Measurements from ENCODE around the gene CENPVL2.
"Not testable (repeated sequence)": the region's sequence is repeated elsewhere in the genome, so short reads cannot be mapped to it uniquely, and the experiment has no call there.

CENPVL2 gene

GRCh38 chrX:51682720-51683062 is at the start of gene CENPVL2:
Gene CENPVL2, minus strand, starts transcription at chrX:51682831. Its CDS starts 0 bp downstream, at chrX:51682831.
- DNase-seq (ENCODE audit: low spot score) = not testable (repeated sequence)

- DNase-seq (ENCODE audit: low spot score) = no peak
Measured at GRCh38 chrX:51728202-51728601, 45.6 kb upstream of the CENPVL2 start.

GRCh38 chrX:51712943-51713647 is 30.5 kb upstream of the CENPVL2 start:
- not testable (repeated sequence) for DNase-seq (ENCODE audit: low spot score)

- not testable (repeated sequence) for DNase-seq (ENCODE audit: low spot score)
Measured at GRCh38 chrX:51710277-51711164, 27.9 kb upstream of the CENPVL2 start, which contains the start of gene CENPVL1. Gene CENPVL1, plus strand, starts transcription at chrX:51710512. Its CDS starts 0 bp downstream, at chrX:51710512.

- DNase-seq (ENCODE audit: low spot score) = no peak
Measured at GRCh38 chrX:51697397-51697796, 14.8 kb upstream of the CENPVL2 start.

- DNase-seq (ENCODE audit: low spot score) = no peak
Measured at GRCh38 chrX:51694254-51694653, 11.6 kb upstream of the CENPVL2 start.

GRCh38 chrX:51681808-51682719 is 567 bp downstream of the CENPVL2 start:
- not testable (repeated sequence) for DNase-seq (ENCODE audit: low spot score)

GRCh38 chrX:51679689-51680433 is 2.8 kb downstream of the CENPVL2 start:
- not testable (repeated sequence) for DNase-seq (ENCODE audit: low spot score)

GRCh38 chrX:51665981-51666380 is 16.6 kb downstream of the CENPVL2 start:
- DNase-seq (ENCODE audit: low spot score) = no peak

GRCh38 chrX:51643377-51643776 is 39.3 kb downstream of the CENPVL2 start:
- no peak for DNase-seq (ENCODE audit: low spot score)

GRCh38 chrX:51641421-51642021 is 41.1 kb downstream of the CENPVL2 start:
- DNase-seq (ENCODE audit: low spot score) = no peak

GRCh38 chrX:51636511-51636910 is 46.1 kb downstream of the CENPVL2 start:
- not testable (repeated sequence) for DNase-seq (ENCODE audit: low spot score)
